ENCODE measurements around the gene CDH13. TPM values are rescaled to one million over a fixed set of nuclear protein-coding genes. Genes with fewer than 3 reads are reported as not detected.

The CDH13 gene
- polyA plus RNA-seq, 1 donor from 2014 or later = 3.2 TPM

GRCh38 chr16:82616356-82616755 lies 10.4 kb upstream of the CDH13 start:
- no peaks in the 10 kb centered on the region for H3F3A ChIP-seq (ENCODE audit: insufficient read depth, low read length, poor library complexity, severe bottlenecking)
- H3K79me2 ChIP-seq (replicated peaks; ENCODE audit: insufficient read depth, low read length) = no peaks in the 10 kb centered on the region
- no peak overlapping the region for H3K4me3 ChIP-seq (ENCODE audit: low read length)
- no peak for TF ChIP-seq SMC3 (conservative IDR thresholded peaks at IDR 0.05; ENCODE audit: poor library complexity)
- TF ChIP-seq TAF1 (IDR thresholded peaks at IDR 0.05; ENCODE audit: low read depth) = no peak
- TF ChIP-seq EZH2 (IDR thresholded peaks at IDR 0.05; ENCODE audit: borderline replicate concordance, insufficient read depth, low read length, poor library complexity, severe bottlenecking) = no peak
- TF ChIP-seq CTCF (IDR thresholded peaks at IDR 0.05; ENCODE audit: poor library complexity, severe bottlenecking) = no peak
- TF ChIP-seq REST (IDR thresholded peaks at IDR 0.05; ENCODE audit: borderline replicate concordance) = no peak
- TF ChIP-seq MXI1 (conservative IDR thresholded peaks at IDR 0.05; ENCODE audit: poor library complexity, severe bottlenecking) = no peak
- no peak for TF ChIP-seq POLR2AphosphoS5 (IDR thresholded peaks at IDR 0.05)
- TF ChIP-seq EP300 (conservative IDR thresholded peaks at IDR 0.05; ENCODE audit: poor library complexity, severe bottlenecking) = no peak
- TF ChIP-seq RAD21 (conservative IDR thresholded peaks at IDR 0.05) = no peak
- H3K27ac ChIP-seq (ENCODE audit: low read length) = no peak overlapping the region
- H2AFZ ChIP-seq (ENCODE audit: low read depth, low read length) = no peak overlapping the region
- H3K9me2 ChIP-seq (ENCODE audit: insufficient read depth, low read length) = no peaks in the 10 kb centered on the region
- H3K36me3 ChIP-seq (ENCODE audit: insufficient read depth, low read length) = no peaks in the 10 kb centered on the region
- H3K27me3 ChIP-seq (ENCODE audit: insufficient read depth, low read depth, low read length) = no peaks in the 10 kb centered on the region
- H3K9me3 ChIP-seq (ENCODE audit: low read length) = no peaks in the 10 kb centered on the region
- no peak overlapping the region for H3K4me2 ChIP-seq (ENCODE audit: low read length)
- no peaks in the 10 kb centered on the region for H4K20me1 ChIP-seq (ENCODE audit: insufficient read depth)
- H3K9ac ChIP-seq (ENCODE audit: low read length) = no peak overlapping the region

DNA sequence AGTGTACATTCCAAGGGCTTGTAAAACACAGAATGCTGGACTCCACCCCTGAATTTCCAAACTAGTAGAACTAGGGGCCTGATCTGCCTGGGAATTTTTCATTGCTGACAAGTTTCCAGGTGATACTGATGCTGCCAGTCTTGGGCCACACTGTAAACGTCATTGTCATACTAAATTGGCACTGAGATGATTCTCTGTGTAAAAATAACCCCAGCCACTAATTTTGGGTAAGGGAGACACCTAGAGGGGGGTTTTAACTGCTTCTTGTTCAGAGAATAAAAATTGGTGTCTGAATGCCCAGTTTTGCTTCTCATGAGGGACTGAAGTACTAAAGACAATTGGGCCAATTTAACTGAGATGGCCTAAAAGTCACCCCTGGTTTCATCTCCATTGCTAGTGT lies 5.0 kb upstream of the CDH13 start:
- H3K4me3 ChIP-seq (ENCODE audit: low read length) = no peak overlapping the region
- H3K4me2 ChIP-seq (ENCODE audit: low read length) = no peak overlapping the region
- no peaks in the 10 kb centered on the region for H3F3A ChIP-seq (ENCODE audit: insufficient read depth, low read length, poor library complexity, severe bottlenecking)
- H3K27ac ChIP-seq (ENCODE audit: low read length) = no peak overlapping the region
- no peaks in the 10 kb centered on the region for H3K79me2 ChIP-seq (replicated peaks; ENCODE audit: insufficient read depth, low read length)
- no peaks in the 10 kb centered on the region for H3K9me2 ChIP-seq (ENCODE audit: insufficient read depth, low read length)
- TF ChIP-seq REST (IDR thresholded peaks at IDR 0.05; ENCODE audit: borderline replicate concordance) (no peak), MXI1 (conservative IDR thresholded peaks at IDR 0.05; ENCODE audit: poor library complexity, severe bottlenecking) (no peak), EP300 (conservative IDR thresholded peaks at IDR 0.05; ENCODE audit: poor library complexity, severe bottlenecking) (no peak)
- peaks cover 23% of the 10 kb centered on the region for H3K27me3 ChIP-seq (ENCODE audit: insufficient read depth, low read depth, low read length)
- no peaks in the 10 kb centered on the region for H4K20me1 ChIP-seq (ENCODE audit: insufficient read depth)
- H3K36me3 ChIP-seq (ENCODE audit: insufficient read depth, low read length) = no peaks in the 10 kb centered on the region
- H3K9ac ChIP-seq (ENCODE audit: low read length) = no peak overlapping the region
- H3K9me3 ChIP-seq (ENCODE audit: low read length) = peaks cover 6% of the 10 kb centered on the region
- no peak overlapping the region for H2AFZ ChIP-seq (ENCODE audit: low read depth, low read length)

Data from neural cell (in vitro differentiated cells).